Upper lobe of left lung (tissue), 4 donors: ENCODE measurements around the gene PDE4B.

Experiments
- CTCF ChIP-seq, 6 experiments: fragments of 450-650 bp in 4 of 6; fragments of 200-600 bp in 2 of 6; sonication (generic) in 2 of 6; IDR thresholded peaks; one replicate each; pipeline ENCODE4 v1.5.1; 2016 to 2019; ENCODE audit warnings: antibody characterized with exemption in 6 of 6
- EP300 ChIP-seq, 4 donors: sonication (generic); formaldehyde crosslinking; IDR thresholded peaks; one replicate each; pipeline ENCODE4 v1.5.1; 2017; ENCODE audit warnings: antibody characterized with exemption in 4 of 4, control low read depth in 2 of 4
- POLR2A ChIP-seq, 4 donors: fragments of 450-650 bp; IDR thresholded peaks; one replicate each; pipeline ENCODE4 v1.5.1; 2016 to 2017; ENCODE audit warnings: antibody characterized with exemption in 4 of 4, mild to moderate bottlenecking in 2 of 4
- POLR2AphosphoS5 ChIP-seq, 2 donors: sonication (generic); formaldehyde crosslinking; IDR thresholded peaks; one replicate each; pipeline ENCODE4 v1.5.1; 2017; ENCODE audit warnings: antibody characterized with exemption in 2 of 2

- TF ChIP-seq POLR2AphosphoS5 (IDR thresholded peaks at IDR 0.05), result no peak
- TF ChIP-seq POLR2A (IDR thresholded peaks at IDR 0.05), result no peak
- no peak for TF ChIP-seq CTCF (IDR thresholded peaks at IDR 0.05)
- TF ChIP-seq EP300 (IDR thresholded peaks at IDR 0.05), result no peak
These were observed 34.1 kb downstream of the PDE4B start for GRCh38 chr1:65826782-65827181.
